GM18520 (cell line): ENCODE measurements around the gene NPDC1.

Source experiments
- ATAC-seq: cut with Tn5 transposase; IDR thresholded peaks from one replicate; pipeline ENCODE4 v1.9.1; 2021; ENCODE audit not compliant: unreplicated experiment

The NPDC1 gene, protein sequence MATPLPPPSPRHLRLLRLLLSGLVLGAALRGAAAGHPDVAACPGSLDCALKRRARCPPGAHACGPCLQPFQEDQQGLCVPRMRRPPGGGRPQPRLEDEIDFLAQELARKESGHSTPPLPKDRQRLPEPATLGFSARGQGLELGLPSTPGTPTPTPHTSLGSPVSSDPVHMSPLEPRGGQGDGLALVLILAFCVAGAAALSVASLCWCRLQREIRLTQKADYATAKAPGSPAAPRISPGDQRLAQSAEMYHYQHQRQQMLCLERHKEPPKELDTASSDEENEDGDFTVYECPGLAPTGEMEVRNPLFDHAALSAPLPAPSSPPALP

DNA sequence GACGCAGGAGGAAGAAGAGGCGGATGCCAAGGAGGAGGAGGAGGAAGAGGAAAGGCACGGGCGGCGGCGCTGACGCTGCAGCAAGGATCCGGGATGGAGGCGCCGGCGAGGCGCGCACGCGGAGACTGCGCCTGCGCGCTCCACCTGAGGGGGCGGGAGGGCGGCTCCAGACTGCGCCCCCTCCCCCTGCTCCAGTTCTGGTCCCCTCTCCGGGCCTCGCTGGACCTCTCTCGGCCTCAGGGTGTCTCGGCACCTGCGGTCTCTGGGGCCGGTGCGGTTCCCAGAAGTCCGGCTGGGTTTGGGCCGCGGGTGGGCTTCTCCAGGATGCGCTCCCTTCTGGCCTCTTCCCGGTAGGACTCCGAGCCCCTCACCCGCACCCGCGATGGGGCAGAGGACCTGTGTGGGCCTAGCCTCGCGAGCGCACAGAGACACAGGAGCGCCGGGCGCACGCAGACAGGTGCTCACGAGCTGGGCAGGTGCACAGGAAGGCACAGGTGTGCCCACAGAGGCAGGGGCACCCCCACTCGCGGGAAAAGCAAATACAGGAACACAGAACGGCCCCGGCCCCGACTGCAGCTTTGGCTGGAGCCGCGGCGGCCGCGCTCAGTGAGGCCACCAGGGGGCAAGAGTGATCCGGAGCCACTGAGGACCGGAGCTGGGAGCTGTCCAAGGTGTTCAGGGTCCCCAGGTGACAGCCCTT is at the start of gene NPDC1:
Gene NPDC1, minus strand, starts transcription at position 90 of the 700 bp plus-strand sequence. CDS start 188 bp downstream, outside the sequence.
- no peak for ATAC-seq

GRCh38 chr9:137089232-137089947 is 43.4 kb upstream of the NPDC1 start:
- no peak for ATAC-seq

DNA sequence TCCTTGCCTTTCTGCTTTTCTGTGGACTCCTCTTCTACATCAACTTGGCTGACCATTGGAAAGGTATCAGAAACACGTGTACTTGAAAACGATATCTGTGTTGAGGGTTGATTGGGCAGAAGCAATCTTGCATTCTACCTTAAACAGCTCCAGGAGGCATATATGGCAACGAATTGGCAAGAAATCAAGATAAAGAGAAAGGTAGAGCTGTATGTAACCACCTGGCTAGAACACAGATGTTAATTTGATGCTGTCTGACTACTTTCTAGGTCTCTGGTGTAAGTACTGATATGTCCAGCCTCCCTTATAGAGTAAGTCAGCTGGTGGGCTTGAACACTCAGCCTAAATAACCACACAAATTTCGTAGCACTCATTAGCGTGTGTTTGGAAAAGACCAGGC is 42.1 kb upstream of the NPDC1 start:
- ATAC-seq, result no peak

GRCh38 chr9:137087409-137087925 is 41.5 kb upstream of the NPDC1 start:
- no peak for ATAC-seq

DNA sequence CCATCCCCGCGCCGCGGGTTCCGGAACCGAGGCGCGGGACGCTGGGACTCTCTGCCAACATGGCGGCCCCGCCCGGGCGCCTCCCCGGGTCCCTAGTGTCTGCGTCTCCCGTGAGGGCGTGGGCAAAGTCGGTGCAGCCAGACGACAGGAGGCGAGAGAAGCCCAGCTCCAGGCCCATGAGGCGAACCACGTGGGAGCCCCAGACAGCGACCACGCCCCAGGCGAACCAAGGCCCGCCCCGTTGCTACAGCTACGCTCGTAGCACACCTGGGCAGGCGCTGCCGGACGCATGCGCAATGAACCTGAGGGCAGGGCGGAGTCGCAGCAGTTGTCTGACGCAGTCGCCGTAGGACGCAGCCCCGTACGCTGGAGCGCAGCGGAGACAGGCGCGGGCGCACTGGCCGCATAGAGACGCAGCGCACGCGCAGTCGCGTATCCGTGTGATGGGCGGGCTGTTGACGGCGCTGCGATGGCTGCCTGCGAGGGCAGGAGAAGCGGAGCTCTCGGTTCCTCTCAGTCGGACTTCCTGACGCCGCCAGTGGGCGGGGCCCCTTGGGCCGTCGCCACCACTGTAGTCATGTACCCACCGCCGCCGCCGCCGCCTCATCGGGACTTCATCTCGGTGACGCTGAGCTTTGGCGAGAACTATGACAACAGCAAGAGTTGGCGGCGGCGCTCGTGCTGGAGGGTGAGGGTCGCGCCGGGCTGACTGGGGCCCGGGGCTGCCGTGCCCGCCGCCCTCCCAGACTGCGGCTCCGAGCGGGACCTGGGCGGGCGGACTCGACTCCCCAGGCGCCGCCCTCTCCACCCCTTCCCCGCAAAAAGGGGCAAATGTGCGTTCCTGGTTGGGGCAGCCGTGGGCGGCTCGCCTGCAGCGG is 40.8 kb upstream of the NPDC1 start, which contains the start of gene MAN1B1:
Gene MAN1B1, plus strand, starts transcription at position 455 of the 878 bp plus-strand sequence. Its CDS starts 15 bp downstream, at position 470.
- ATAC-seq, result peak; percentile 69

- no peak for ATAC-seq
Measured at GRCh38 chr9:137085920-137086530, 40.0 kb upstream of the NPDC1 start.

- ATAC-seq, result no peak
Measured at GRCh38 chr9:137084526-137084925, 38.5 kb upstream of the NPDC1 start.

DNA sequence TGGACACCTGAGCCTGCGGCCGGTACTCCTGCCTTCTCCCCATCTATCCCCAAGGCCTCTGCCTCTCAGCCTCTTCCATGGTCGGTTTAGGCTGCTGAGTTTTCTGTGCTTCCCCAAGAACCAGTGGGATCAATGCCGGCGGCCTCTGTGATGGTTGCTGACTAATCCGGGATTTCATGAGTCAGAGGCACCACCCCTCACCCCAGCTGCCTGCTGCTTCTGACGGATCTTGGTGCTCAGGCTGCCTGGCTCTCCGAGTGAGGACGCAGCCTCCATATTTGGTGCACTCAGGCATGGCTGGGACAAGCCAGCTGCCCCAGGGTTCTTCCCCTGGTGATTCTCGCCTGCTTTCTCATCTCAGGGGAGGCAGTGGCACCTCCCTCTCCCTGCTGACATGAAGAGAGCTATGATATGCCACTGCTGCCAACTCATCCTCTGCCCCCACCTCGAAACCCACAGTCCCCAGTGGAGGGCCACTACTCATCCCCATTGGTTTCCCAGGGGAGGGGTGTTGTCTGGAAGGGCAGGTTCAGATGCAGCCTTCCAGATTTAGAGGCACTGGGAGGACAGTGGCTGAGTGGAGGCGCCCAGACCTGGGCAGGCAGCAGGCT is 37.5 kb upstream of the NPDC1 start:
- no peak for ATAC-seq

DNA sequence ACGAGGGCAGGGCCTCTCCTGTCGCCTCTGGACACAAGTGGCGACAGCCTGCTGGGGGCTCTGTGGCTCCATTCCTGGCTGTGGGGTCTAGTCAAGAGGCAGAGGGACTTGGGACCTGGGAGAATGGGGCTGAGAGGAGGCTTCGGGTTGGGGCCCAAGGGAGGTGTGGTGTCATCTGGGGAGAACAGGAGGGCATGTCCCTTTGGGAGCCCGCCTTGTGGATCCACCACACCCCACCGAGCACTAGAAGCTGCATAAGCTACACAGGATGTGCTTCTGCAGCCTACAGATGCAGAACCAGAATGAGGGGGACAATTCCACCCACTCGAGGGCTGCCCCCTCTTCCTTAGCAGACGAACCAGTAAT is 36.9 kb upstream of the NPDC1 start:
- ATAC-seq, result no peak

DNA sequence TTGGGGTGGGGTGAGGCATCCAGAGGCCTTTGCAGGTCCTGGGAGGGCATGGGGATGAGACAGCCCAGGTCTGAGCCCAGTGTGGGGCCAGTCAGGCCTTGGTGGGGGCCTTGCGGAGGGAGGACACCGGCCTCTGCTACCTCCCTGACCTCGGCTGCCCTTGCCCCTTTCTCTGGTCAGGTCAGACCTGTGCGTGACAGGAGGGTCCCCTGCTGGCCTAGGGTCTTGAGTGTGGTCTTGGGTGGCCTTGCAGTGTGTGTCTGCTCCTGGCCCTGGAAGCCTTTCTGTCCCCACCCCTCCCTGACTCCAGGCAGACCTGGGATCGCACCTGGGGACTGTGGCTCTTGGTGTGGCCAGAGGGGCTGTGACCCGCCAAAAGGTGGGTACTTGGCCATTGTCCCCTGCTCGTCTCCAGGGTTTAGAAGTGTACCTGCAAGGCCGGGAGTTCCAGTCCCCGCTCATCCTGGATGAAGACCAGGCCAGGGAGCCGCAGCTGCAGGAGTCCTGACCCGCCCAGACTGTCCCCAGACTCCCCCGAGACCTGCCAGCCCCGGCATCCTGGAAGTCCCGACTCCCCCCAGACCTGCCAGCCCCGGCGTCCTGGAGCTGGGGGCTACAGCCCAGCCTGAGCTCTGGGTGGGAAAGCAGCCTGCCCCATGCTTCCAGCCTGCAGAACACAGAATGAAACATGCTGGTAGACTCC is 36.4 kb upstream of the NPDC1 start:
- no peak for ATAC-seq

- no peak for ATAC-seq
Measured at GRCh38 chr9:137080260-137081122, 34.5 kb upstream of the NPDC1 start.

GRCh38 chr9:137079401-137079787 is 33.4 kb upstream of the NPDC1 start:
- no peak for ATAC-seq

DNA sequence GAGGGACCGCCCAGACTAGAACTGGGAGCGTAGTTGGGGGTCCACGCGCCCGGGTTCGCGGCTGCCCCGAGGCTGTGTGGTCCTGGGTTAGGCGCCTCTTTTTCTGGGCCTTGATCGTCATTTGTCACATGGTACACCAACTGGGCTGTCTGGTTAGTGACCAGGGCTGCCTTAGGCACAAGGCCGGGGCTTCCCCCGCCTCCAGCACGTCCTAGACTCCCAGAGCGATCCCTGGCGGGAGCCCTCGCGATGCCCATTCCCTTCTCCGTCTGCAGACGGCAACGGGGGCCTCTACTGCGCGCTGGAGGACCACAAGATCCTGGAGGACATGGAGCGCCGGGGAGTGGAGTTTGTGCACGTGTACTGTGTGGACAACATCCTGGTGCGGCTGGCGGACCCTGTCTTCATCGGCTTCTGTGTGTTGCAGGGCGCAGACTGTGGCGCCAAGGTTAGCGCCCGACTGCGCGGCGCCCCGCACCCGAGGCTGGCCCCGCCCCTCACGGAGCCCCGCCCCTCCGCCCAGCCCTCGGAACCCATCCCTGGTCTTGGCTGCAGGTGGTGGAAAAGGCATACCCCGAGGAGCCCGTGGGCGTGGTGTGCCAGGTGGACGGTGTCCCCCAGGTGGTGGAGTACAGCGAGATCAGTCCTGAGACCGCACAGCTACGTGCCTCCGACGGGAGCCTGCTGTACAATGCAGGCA is 32.9 kb upstream of the NPDC1 start:
- ATAC-seq, result no peak

DNA sequence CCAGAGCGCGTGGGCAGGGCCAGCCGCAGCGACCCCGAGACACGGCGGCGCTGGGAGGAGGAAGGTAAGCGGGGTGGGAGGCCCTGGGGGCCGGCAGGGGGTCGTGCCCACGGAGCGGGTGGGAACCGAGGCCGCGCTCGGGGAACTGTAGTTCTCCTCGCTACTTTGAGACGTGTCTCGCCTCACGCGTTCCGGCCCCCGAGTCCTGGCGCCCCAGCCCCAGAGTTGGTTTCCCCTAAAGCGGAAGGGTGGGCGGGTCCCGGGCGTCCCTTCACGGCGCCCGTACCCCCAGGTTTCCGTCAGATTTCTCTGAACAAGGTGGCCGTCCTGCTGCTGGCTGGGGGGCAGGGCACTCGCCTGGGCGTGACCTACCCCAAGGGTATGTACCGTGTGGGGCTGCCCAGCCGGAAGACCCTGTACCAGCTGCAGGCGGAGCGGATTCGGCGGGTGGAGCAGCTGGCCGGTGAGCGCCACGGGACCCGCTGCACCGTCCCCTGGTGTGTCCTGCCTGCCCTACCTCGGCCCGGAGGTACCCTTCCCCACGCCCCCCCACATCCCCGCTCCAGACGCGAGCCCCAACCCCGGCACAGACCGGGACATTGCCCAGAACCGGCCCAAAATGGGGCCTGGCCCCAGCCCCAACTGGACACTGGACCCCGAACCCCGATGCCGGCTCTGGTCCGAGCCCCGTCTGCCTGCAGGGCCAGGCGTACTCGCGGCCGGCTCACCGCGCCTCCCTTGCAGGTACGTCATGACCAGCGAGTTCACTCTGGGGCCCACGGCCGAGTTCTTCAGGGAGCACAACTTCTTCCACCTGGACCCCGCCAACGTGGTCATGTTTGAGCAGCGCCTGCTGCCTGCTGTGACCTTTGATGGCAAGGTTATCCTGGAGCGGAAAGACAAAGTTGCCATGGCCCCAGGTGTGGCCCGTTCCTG is 32.0 kb upstream of the NPDC1 start:
- ATAC-seq, result no peak

DNA sequence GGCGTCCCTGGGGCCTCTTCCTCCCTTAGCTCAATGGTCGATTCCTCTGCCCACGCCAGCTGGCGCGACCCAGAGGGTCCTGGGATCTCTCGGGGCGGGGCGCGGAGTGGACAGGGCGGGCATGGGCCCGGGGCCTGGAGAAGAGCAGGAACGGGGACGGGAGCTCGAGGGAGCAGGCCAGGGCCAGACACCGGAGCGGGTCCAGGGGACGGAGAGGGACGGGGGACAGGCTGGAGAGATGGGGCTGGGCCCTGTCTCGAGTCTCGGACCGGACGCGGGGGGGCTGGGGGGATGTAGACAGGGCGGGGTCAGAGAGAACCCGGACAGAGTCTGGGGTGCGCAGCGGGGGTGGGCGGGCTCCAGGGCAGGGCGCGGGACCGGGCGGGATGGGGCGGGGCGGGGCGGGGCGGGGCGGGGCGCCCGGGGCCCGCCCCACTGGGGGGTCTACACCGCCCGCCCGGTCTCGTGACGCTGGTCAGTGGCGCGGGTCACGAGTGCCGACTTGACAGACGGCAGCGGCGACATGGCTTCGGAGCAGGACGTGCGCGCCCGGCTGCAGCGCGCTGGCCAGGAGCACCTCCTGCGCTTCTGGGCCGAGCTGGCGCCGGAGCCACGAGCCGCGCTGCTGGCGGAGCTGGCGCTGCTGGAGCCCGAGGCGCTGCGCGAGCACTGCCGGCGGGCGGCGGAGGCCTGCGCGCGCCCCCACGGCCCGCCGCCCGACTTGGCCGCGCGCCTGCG is 31.2 kb upstream of the NPDC1 start, which contains the start of gene UAP1L1:
Gene UAP1L1, plus strand, starts transcription at position 508 of the 738 bp plus-strand sequence. Its CDS starts 16 bp downstream, at position 524.
- ATAC-seq, result no peak

- no peak for ATAC-seq
Measured at GRCh38 chr9:137076636-137077009, 30.6 kb upstream of the NPDC1 start.
